GM18511 (cell line): ENCODE data around the gene RHD.
"Not testable (repeated sequence)": the region's sequence is repeated elsewhere in the genome, so short reads cannot be mapped to it uniquely, and the experiment has no call there.

ENCODE experiments used
- ATAC-seq: cut with Tn5 transposase; IDR thresholded peaks from one replicate; pipeline ENCODE4 v1.9.1; 2021; ENCODE audit warnings: mild to moderate bottlenecking, moderate library complexity; ENCODE audit not compliant: unreplicated experiment

Gene RHD

DNA sequence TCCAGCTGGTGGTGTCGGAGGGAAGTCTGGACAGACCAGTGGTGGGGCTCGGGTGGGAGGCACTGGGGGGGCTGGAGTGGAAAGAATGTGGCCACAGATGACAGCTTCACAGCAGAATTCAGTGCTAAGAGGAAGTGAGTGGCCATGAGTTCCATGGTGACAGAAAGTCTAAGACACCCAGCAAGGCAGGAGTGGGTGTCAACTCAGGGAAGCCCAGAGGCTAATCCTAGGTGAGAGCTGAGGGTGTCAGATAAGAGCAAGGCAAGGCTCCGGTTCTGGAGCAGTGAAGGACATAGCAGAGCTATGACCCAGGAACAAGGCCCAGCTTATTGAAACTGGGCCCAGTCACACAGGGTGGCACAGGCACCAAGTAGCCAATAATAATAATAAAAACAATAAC, 30.0 kb downstream of the RHD start:
- not testable (repeated sequence) for ATAC-seq

DNA sequence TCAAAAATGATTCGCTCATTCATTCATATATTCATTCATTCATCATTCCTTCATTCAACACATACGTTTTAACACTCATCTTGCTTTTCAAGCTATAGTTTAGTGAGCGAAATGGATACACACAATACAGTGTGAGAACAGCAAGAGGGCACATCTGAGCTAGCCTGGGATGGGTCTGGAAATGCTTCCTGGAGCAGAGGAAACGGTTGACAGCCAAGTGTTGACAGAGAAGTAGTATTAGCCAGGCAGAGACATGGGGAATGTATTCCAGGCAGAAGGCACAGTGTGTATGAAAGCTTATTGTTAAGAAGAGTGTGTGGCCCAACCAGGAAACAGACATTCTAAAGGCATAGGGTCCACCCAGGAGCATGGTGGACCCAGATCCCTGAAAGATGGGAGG, 32.6 kb downstream of the RHD start:
- ATAC-seq, result not testable (repeated sequence)

DNA sequence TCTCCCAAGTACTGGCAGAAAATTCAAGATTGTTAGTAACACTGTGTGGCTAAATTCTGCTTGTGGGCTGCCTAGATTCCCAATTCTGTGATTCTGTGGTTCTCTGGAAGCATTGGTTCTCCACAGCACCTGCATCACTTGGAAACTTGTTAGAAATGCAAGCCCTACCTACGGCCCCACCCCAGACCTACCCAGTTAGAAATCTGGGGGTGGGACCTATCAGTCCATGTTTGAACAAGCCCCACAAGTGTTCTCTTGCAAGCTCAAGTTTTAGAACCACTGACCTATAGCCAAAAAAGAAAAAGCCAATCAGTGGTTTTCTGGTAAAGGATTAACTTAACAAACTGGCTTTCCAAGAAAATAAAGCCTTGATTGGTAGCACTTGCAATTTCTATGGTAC, 35.9 kb downstream of the RHD start:
- not testable (repeated sequence) for ATAC-seq

DNA sequence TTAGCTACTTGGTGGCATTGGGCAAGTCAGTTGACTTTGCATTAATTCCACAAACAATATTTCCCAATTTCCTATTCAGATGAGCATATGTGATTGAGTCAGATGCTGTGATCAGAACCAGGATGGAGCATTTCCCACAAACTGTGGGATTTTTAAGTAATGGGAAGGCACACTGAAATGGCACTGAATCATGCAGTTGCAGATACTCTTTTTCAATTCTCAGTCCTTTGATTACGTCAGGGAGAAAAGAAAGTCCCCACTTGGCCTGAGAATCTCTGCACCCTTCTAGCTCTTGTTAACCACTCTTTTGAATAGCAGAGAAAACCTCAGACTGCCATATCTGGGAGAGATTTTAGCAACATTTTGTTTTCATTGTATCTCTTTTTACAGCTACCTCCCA, 36.8 kb downstream of the RHD start:
- not testable (repeated sequence) for ATAC-seq

DNA sequence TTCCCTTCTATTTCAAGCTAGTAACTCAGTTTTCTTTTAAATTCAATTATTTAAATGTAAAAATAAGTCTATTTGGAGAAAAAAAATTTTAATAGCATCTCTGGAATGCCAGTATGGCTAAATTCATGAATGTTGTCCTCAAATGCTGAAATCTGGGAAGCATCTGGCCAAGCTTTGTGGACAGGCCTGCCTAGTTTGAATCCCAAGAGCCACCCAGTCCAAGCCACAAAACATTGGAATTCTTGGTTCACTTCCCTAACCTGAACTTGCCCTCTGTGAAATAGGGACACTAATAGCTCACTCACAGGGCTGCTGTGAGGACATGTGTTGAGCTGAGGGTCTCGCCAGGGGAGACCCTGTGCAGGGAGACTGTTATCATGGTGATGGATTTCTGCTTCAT, 37.2 kb downstream of the RHD start:
- not testable (repeated sequence) for ATAC-seq

DNA sequence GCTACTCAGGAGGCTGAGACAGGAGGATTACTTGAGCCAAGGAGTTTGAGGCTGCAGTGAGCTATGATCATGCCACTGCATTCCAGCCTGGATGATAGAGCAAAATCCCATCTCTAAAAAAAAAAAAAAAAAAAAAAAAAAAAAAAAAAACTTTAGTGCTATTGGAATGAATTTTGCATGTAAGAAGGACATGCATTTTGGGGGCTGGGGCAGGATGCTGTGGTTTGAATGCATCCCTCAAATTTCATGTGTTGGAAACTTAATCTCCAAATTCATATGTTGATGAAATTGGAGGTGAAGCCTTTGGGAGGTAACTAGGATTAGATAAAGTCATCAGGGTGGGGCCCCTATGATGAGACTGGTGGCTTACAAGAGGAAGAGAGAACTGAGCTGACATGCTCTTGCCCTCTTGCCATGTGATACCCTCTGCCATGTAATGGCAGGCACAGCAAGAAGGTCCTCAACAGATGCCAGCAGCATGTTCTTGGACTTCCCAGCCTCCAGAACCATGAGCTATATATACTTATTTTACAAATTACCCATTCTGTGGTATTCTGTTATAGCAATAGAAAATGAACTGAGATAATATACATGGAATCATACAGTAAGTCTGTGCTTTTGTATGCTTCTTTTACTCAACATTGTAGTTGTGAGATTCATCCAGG, 40.6 kb downstream of the RHD start:
- not testable (repeated sequence) for ATAC-seq

DNA sequence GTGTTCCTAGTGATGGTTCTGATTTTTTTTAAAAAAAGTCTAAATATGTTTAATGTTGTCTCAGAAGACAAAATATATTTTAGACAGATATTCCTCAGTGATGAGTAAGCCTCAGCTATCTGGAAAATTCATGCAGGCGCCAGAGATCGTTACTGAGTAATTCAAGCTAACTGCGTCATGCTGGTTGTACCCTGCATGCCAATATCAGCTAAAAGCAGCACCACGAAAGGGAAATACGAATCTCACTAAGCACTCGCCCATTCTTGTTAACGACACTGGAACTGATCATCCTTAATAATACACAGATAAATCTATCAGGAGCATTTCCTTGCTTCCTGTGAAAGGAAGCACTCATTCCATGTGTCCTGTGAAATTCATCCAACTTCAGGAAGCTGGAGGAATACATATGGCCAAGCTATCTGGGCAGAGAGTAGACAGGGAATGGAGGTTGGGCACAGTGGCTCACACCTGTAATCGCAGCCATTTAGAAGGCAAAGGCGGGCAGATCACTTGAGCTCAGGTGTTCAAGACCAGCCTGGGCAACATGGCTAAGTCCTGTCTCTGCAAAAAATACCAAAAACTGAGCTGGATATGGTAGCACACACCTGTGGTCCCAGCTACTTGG, 48.1 kb downstream of the RHD start:
- ATAC-seq, result not testable (repeated sequence)

DNA sequence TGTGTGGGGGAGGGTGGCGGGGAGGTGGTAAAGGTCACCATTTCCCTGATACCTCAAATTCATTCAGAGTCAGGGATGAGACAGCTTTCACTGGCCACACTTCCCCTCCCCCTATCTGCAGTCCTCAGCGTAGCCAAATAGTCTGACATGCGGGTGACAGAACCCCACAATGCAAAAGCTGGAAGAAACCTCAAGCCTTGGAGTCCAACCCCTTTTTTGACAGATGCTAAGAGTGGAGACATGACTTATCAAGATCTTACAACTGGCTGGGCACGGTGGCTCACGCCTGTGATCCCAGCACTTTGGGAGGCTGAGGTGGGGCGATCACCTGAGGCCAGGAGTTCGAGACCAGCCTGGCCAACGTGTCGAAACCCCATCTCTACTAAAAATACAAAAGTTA, 49.8 kb downstream of the RHD start:
- not testable (repeated sequence) for ATAC-seq

DNA sequence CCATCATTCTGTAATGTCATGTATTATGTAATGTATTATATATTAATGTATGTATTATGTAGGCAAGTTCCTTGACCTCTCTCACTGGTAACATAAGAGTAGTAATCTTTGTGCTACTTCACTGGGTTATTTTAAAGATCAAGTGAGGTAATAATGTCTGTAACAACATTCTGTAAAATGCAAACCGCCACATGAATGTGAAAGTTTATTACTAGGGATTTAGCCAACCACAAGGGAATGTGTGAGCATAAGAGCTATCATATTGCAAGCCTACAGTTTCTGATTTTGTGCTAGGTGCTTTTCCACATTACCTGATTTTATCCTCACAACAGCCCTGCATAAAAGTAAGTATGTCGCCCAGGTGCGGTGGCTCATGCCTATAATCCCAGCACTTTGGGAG, 52.1 kb downstream of the RHD start:
- not testable (repeated sequence) for ATAC-seq

DNA sequence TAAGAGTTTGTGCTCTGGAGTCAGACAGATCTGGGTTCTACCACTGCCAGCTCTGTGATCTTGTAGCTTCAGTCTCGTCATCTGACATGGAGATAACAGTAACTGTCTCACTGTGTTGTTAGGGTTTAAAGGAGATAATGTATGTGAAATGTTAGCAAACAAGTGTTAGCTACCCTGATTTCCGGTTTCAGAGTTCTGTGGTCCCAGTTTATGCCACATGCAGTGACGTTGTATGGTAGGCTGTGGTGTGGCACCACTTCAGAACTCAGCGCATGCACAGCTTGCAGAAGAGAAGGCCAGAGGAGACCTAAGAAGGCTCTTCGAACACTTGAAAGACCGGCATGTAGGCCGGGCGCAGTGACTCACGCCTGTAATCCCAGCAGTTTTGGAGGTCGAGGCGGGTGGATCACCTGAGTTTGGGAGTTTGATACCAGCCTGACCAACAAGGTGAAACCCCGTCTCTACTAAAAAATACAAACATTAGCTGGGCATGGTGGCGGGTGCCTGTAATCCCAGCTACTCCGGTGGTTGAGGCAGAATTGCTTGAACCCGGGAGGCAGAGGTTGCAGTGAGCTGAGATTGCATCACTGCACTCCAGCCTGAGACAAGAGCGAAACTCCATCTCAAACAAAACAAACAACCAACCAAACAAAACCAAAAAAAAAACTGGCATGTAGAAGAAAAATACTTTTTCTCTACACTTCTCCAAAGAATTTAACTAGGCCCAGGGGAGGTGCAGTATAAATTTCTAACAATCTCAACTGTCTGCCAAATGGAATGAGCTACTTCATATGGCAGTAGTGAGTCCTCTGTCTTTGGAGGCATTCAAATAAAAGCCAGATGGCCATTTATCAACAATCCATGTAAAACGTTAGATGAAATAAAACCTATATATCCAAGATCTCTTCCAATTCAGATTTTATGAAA, 55.8 kb downstream of the RHD start:
- ATAC-seq, result not testable (repeated sequence)

DNA sequence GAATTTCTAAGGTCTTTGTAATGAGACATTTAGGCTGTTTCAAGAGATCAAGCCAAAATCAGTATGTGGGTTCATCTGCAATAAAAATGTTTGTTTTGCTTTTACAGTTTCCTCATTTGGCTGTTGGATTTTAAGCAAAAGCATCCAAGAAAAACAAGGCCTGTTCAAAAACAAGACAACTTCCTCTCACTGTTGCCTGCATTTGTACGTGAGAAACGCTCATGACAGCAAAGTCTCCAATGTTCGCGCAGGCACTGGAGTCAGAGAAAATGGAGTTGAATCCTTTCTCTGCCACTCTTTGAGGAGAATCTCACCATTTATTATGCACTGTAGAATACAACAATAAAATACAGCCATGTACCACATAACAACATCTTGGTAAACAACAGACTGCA, 56.5 kb downstream of the RHD start:
- ATAC-seq, result not testable (repeated sequence)

DNA sequence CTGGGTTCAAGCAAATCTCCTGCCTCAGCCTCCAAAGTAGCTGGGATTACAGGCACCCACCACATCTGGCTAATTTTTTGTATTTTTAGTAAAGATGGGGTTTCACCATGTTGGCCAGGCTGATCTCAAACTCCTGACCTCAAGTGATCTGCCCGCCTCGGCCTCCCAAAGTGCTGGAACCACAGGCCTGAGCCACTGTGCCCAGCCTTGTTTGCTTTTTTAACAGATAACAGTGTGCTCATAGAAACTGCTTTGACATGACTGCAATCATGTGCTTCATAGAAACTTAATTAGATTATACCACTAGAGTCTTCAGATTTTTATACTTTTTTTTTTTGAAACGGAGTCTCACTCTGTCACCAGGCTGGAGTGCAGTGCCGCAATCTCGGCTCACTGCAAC, 57.0 kb downstream of the RHD start:
- ATAC-seq, result not testable (repeated sequence)

DNA sequence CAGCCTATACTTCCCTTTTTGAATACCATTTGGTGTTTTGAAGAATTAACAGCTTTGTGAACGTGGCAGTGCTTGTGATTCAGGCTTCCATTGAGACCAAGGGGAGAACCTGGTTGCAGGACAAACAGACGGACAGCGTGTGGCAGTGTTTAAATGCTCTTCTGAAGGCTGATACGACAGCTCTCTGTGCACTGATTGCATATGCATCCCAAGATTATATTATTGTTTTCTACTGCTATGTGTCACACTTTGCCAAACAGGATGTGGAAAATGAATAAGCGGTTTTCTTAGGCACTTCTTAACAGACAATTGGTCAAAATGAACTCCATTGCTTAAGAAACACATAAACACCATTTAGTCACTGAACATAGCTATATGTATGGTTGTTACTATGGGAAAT, 57.6 kb downstream of the RHD start:
- not testable (repeated sequence) for ATAC-seq

DNA sequence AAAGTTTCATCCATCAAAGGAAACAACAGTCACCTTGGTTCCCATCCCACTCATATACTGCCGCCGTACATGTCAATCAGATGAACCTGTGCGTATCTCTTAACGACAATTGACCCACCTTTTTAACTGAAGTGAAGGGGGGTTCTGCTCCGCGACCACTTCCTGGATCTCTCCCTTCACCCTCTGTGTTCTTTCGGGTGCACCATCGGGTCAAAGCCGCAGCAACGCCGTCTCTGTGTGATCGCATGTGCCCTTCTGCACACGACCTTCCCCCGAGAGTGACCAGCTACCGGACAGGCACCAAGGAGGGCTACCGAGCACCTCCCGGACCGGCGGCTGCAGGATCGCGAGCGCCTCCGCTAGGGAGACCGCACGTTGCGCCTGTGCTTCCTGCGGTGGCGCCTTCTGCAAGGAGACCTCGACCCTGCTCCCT, 64.6 kb downstream of the RHD start:
- ATAC-seq, result not testable (repeated sequence)

DNA sequence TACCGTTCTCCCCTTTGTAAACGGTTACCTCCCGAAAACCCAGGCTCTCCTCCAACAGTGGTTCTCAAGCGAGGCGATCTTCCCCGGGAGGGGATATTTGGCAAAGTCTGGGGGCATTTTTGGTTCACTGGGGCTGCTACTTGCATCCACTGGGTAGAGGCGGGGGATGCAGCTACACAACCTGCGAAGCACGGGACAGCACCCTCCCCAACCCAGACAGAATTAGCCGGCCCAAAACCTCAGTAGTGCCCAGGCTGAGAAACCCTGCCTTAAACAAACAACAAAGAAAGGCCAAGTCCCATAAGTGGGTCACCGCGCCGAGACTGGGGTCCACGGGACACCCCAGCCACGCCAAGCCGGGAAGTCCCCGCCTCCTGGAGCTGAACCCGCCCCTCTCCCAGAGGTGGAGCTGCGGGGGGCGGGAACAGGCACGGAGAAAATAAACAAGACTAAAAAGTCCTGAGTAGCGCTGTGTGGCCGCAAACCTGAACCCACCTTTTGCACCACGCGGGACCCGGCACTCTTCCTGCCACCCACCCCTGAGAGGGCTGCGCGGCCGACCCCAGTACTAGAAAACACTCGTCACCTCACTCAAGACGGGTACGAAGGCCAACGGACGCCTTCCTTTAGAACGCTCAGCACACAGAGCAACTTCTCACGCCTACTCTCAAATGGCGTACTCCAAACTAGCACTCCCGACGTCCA, 65.3 kb downstream of the RHD start:
- ATAC-seq, result peak; percentile 38

DNA sequence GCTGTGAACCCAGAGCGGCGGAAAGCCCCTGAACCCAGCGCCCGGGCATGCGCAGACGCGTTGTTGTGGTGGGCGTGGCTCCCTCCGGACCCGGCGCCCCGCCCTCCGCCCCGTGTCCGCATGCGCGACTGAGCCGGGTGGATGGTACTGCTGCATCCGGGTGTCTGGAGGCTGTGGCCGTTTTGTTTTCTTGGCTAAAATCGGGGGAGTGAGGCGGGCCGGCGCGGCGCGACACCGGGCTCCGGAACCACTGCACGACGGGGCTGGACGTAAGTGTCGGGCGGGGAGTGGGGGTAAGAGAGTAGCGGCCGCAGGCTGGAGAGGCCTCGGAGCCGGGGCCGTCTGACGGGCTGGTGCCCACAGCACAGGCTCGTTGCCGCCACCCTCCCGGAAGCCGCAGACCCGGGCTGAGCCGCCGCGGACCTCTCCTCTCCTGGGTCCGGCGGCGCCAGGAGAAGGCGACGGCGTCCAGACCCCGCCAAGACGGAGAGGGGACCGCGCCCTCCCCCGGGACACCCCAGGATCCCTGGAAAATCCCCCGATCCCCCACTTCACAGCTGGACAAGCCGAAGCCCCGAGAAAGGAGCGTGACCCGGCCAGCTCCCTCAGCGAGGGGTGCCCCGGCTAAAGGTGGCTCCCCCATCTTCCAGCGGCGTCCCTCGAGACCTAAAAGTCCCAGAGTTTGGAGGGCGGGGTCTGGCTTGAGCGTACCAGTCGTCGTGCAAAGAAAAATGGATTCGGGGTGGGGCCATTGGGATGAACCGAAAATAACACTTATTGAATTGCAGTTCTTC, 66.1 kb downstream of the RHD start, which contains the start of gene TMEM50A:
TMEM50A (plus strand) TSS at position 147 of the 794 bp plus-strand sequence. CDS start 2,153 bp downstream, outside the sequence.
- ATAC-seq, result peak; percentile 74

DNA sequence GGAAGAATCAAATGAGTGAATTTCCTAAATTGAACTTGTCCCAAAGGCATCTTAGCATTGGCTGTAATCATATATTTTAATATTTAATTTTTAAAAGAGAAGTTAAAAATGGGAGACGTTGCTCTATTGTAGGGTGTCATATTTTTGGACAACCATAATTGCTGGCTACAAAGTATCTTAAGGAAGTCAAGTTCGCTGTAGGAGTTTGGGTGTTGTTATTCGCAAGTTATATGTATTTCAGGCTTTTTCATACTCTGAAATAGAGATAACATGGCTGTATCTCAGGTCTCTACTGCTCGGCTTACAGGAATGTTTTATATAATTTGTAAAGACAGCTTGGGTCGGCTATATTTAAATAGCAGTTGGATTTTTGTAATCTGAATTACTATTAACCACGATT, 66.7 kb downstream of the RHD start:
- ATAC-seq, result no peak

DNA sequence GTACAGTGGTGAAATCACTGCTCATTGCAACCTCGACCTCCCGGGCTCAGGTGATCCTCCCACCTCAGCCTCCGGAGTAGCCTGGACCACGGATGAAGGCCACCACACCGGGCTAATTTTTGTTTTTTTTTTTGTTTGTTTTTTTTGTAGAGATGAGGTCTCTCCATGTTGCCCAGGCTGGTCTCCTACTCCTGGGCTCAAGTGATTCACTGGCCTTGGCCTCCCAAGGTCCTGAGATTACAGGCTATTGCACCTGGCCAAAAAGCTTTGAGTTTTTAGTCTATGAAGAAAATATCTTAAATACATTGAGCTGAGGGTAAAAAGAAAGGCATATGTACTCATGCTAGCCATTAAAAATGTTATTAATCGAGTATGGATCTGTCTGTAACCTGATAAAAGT, 69.4 kb downstream of the RHD start:
- no peak for ATAC-seq

DNA sequence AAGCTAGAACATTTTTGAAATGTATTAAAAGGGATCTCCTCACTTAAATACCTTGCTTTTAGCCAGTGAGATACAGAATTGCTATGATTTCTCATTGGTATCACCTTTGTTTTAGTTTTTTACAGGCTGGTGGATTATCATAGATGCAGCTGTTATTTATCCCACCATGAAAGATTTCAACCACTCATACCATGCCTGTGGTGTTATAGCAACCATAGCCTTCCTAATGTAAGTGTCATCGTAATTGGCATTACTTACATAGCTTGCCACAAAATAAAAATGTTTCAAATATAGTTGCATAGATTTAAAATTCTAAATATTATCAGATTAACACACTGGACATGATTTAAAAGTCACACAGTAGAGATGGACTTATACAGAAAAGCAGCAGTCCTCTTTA, 70.5 kb downstream of the RHD start:
- ATAC-seq, result no peak

DNA sequence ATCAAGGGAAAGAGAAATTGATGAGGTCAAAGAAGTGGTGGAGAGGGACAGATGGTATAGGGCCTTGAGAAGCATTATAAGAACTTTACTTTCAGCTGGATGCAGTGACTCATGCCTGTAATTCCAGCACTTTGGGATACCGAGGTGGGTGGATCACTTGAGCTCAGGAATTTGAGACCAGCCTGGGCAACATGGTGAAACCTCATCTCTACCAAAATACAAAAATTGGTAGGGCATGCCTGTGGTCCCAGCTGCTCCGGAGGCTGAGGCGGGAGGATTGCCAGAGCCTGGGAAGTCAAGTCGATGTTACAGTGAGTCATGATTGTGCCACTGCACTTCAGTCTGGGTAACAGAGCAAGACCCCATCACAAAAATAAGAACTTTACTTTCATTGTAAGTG, 71.6 kb downstream of the RHD start:
- ATAC-seq, result no peak
